HL-60/S4 treated with retinoic acid at 250 ng/mL for 4 days and 3 days (cell line): Measurements from ENCODE around the gene TMEFF1.

Source experiments
- in situ Hi-C: fragments of 300-500 bp; cut with MboI; formaldehyde crosslinking; loops from 2 replicates; pipeline ENCODE4 v1.7.0; 2022; ENCODE audit warnings: low sequenced_read_pairs

The TMEFF1 gene

GRCh38 chr9:100447041-100447440 lies 25.9 kb upstream of the TMEFF1 start:
- in situ Hi-C loops, result no loop called here

DNA sequence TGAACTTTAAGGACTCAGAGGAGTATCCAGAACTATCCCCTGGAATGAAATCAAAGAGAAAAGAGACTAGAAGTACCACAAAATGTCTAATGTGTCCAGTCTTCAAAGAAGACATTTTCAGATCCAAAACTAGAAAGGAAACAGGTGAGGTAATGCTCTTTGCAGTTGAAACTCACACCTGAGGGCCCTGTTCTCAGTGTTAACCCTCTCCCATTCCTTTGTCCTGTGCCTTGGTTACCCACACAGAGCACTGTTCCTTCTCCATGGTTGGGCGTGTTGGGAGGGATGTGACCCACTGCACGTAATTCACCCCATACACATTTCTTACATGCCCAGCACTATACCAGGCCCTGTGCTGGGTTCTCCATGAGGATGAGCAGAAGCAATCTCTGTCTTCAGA lies 24.7 kb upstream of the TMEFF1 start:
- in situ Hi-C loops, result no loop called here

DNA sequence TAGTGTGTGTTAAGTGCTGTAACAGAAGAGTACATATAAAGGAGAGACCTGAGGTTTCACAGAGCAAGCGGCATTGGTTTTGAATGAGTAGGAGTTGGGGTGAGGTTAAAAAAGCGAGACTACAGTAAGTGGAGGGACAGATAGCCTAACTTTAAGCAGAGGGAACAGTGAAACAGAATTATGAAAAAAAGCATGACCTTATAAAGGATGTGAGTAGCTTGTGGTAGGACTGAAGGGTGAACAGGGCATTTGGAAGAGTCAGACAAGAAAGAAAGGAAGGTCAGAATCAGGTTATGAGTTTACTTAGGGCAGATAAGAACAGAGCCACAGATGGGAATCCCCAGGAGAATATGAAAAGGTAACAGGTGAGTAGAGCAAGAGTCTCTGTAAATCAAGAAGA lies 23.5 kb upstream of the TMEFF1 start:
- in situ Hi-C loops, result no loop called here

GRCh38 chr9:100452894-100453293 lies 20.1 kb upstream of the TMEFF1 start:
- in situ Hi-C loops, result no loop called here

DNA sequence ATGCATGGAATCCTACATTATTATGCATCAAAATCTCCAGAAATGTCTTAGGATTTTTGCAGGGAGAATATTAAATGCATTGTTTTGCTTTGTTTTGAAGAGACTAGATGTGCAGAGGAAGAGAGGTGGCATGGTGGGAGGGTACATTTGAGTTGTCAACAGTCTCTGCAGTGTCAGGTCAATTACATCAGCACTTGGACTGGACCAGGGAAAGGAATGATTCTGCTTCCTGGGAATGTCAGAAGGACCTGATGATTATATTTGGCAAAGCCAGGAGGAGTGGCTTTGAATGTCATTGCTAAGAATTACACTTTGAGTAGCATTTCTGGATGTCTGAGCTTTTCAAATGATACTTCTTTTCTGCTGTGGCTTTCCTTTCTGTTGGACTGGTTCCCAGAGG lies 17.5 kb upstream of the TMEFF1 start:
- in situ Hi-C loops, result no loop called here

DNA sequence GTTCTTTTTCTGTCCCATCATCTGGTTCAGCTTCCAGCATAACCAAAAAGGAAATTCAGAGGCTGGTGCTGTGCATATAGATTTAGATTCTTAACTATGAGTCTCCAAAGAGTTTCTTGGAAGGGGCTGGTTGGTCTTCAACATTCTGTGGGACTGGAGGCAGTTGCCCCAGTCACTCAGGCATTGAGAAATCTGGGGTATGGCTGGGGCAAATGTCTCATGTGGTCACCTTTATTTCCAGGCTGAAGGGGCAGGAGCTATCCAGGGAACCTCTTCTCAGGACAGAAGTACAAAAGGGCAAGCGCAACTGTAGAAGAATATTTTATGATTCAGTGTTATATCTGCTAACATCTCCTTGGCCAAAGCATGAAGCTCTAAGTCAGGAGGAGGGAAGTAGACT lies 15.4 kb upstream of the TMEFF1 start:
- in situ Hi-C loops, result no loop called here

DNA sequence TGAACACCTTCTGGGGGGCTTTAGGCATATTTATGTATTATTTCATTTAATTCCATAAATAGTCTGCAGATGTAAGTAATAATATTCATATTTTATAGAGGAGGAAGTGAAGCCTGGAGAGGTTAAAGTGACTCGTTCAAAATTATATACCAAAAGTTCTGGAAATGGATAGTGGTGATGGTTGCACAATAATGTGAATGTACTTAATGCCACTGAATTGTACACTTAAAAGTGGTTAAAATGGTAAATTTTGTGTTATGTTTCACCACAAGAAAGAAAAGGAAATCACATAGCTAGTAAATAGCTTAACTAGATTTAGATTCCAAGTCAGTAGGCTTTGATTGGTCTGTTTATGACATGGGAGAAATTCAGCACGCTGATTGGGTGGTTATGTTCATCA lies 13.0 kb upstream of the TMEFF1 start:
- in situ Hi-C loops, result no loop called here

GRCh38 chr9:100465274-100465673 lies 7.7 kb upstream of the TMEFF1 start:
- in situ Hi-C loops, result no loop called here

GRCh38 chr9:100465761-100466160 lies 7.2 kb upstream of the TMEFF1 start:
- in situ Hi-C loops, result no loop called here

DNA sequence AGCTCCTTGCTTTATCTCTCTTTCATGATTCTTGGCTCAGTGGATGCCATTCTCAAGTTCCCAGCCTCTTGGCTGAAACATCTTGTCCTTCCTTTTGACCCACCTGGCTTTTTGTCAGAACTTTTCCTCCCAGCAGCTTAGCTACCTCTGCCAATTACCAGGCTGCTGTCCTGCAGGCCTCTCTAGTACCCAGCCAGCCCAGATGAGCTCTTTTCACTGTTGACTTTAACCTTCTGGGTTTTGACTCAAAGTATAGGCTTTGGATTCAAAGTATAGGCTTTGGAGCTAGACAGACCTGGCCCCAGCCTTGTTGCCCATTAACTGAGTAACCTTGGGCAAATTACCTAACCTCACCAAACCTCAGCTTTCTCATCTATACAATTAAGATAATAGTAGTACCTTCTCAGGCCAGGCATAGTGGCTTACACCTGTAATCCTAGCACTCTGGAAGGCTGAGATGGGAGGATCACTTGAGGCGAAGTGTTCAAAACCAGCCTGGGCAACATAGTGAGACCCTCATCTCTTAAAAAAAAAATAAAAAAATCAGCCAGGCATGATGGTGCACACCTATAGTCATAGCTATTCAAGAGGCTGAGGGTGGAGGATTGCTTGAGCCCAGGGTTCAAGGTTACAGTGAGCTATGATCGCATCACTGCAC lies 6.6 kb upstream of the TMEFF1 start:
- in situ Hi-C loops, result no loop called here

- in situ Hi-C loops, result no loop called here
Observed at GRCh38 chr9:100466829-100467221, 6.1 kb upstream of the TMEFF1 start.

DNA sequence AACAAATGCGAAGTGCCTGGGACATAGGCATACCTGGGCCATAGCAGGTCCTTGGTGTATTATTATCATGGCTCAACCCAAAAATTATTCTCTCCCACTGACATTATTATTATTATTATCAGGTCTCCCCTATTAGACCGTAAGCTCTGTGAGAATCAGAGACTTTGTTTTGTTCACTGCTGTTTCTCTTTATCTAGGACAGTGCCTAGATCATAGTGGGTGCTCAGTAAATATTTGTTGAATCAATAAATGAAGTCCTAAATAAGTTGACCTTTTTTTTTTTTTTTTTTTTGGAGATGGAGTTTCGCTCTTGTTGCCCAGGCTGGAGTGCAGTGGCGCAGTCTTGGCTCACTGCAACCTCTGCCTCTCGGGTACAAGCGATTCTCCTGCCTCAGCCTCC lies 4.9 kb upstream of the TMEFF1 start:
- in situ Hi-C loops, result no loop called here

DNA sequence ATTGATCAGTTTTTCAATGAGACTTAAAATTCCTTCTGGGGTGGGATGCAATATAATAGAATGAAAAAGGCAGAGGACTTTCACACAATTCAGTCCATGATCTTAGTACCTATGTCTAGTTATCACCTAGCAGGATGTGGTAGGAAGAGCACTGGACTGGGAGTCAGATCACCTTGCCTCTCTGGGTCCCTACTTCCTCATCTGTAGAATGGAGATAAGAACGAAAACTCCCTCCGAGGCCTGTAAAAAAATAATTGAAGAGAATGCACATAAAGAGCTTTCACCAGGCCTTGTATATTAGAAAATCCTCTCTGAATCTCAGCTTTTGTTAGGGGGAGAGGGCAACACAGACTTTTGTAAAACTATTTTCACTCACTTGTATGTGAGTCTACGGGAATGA lies 681 bp upstream of the TMEFF1 start:
- in situ Hi-C loops, result no loop called here

GRCh38 chr9:100473276-100474081 lies 530 bp downstream of the TMEFF1 start:
- in situ Hi-C loops, result no loop called here

DNA sequence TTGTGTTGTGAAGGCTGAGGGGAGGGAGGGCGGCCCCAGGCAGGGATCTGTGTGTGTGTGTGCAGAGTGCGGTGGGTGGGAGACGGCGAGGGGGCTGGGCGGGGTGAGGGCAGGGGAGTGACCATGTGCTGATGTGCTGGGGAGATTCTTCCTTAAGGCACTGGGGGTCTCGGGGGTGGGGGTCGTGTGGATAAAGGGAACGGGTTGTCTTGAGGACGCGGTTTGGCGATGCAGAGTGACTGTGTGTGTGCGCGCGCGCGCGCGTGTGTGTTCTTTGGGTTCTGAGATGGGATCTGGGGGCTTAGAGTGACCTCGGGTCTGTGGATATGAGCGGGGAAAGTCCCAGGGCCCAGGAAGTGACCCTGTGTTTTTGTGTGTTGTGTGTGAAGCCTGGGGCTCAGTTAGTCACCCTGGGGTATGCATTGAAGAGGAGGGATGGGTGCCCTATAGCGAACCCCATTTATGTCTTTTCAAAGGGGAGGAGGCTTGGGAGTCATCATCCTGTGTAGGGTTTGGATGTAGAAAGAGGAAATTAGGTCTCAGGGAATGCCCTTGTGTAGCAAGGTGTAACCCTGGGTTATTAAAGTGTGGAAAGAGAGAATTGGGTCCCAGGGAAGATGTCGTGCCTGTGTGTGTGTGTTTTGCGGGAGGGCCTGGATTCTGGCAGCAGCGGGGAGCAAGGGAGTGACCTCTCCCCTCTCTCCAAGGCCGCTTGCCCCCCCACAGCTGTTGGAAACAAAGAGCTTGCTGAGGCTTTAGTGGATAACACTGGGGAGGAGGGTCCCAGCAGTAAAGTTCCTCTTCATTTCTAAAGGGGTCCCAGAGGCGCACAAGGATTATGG lies 1.4 kb downstream of the TMEFF1 start:
- in situ Hi-C loops, result no loop called here

- in situ Hi-C loops, result no loop called here
Observed at GRCh38 chr9:100474924-100475276, 2.0 kb downstream of the TMEFF1 start.

DNA sequence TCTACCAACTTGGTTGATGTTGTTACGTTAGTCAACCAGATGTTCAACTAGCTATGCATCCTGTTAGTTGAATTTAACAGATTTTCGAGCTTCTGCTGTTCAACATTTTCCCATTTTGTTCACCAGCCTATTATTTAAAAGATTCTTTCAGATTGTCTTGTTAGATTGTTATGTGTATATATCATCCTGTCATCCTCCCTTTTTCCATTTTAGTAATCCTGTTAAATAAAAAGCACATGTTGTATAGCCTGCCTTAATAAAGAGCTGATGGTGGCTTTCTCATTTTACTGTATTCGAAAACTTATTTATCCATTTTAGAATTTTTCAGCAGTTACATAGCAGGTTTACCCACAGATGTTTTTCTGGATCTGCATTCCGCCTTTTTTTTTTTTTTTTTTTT lies 4.3 kb downstream of the TMEFF1 start:
- in situ Hi-C loops, result no loop called here

- in situ Hi-C loops, result no loop called here
Observed at GRCh38 chr9:100478192-100478591, 5.2 kb downstream of the TMEFF1 start.

GRCh38 chr9:100479820-100480219 lies 6.9 kb downstream of the TMEFF1 start:
- in situ Hi-C loops, result no loop called here

- in situ Hi-C loops, result no loop called here
Observed at GRCh38 chr9:100485196-100485595, 12.2 kb downstream of the TMEFF1 start.

DNA sequence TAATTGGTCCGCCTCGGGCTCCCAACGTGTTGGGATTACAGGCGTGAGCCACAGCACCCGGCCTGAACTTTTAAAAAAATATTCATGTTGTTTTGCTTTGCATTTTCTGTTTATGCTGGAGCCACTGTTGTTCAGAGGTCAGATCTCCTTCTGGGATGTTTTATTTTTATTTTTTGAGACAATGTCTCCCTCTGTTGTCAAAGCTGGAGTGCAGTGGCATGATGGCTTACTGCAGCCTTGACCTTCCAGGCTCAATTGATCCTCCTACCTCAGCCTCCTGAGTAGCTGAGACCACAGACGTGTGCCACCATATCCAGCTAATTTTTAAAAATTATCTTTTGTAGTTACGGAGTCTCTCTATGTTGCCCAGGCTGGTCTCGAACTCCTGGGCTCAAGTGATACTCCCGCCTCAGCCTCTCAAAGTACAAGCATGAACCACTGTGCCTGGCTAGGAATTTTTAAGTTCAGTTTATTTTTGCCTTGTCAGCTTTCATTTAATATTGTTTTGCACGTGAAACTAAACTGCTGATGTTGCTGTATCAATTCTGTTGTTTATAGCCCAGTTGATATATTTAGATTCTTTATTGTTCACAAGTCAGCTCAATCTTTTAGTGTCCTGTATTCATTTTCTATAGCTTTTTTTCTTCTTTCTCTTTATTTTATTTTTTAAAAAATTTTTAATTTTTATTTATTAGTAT lies 13.7 kb downstream of the TMEFF1 start:
- in situ Hi-C loops, result no loop called here
